ENCODE results near the gene FOXE3.

- TF ChIP-seq EZH2 (IDR thresholded peaks at IDR 0.05) (no peak), POLR2AphosphoS5 (IDR thresholded peaks at IDR 0.05; ENCODE audit: borderline replicate concordance, low read depth, low read length) (no peak), FOXP2 (optimal IDR thresholded peaks at IDR 0.05; ENCODE audit: control extremely low read depth, extremely low read length, insufficient read depth) (no peak)
Measured at GRCh38 chr1:47424336-47424982, 8.4 kb downstream of the FOXE3 start.

Measured in SK-N-MC (cell line).